OCI-LY7 (cell line): Measurements from ENCODE around the gene KLF3.

Source experiments
- CTCF ChIP-seq: fragments of 200-600 bp; sonication (generic); conservative IDR thresholded peaks from 2 replicates; pipeline ENCODE4 v1.5.1; 2014; ENCODE audit warnings: mild to moderate bottlenecking, antibody characterized with exemption, low read length, moderate library complexity, mixed read lengths
- EZH2phosphoT487 ChIP-seq: fragments of 200-600 bp; sonication (generic); IDR thresholded peaks from 2 replicates; pipeline ENCODE4 v1.6.1; 2018; ENCODE audit warnings: low read depth, borderline replicate concordance, mild to moderate bottlenecking, mixed run types, antibody characterized with exemption, low read length, moderate library complexity, mixed read lengths

GRCh38 chr4:38670939-38671591 lies 7.1 kb downstream of the KLF3 start:
- TF ChIP-seq CTCF = no peak
- no peak for TF ChIP-seq EZH2phosphoT487
